GM12873 (cell line): ENCODE data around the gene MTUS2.

Experiments used
- CTCF ChIP-seq: IDR thresholded peaks from 2 replicates; pipeline ENCODE4 v1.5.1; 2012; ENCODE audit warnings: low read depth, mild to moderate bottlenecking, moderate library complexity, low read length, control low read depth; ENCODE audit not compliant: insufficient read depth; ENCODE audit errors: missing control alignments

The MTUS2 gene

GRCh38 chr13:28955264-28955966 lies 135.3 kb downstream of the MTUS2 start:
- TF ChIP-seq CTCF: no peak

GRCh38 chr13:28958018-28958417 lies 137.9 kb downstream of the MTUS2 start:
- TF ChIP-seq CTCF: no peak

- TF ChIP-seq CTCF: no peak
Measured at GRCh38 chr13:28958441-28958840, 138.3 kb downstream of the MTUS2 start.

- TF ChIP-seq CTCF: no peak
Measured at GRCh38 chr13:28964052-28964451, 143.9 kb downstream of the MTUS2 start.

- TF ChIP-seq CTCF: no peak
Measured at GRCh38 chr13:28964803-28965202, 144.7 kb downstream of the MTUS2 start.

GRCh38 chr13:28967029-28967915 lies 147.1 kb downstream of the MTUS2 start:
- TF ChIP-seq CTCF: no peak

GRCh38 chr13:28976195-28976594 lies 156.1 kb downstream of the MTUS2 start:
- TF ChIP-seq CTCF: no peak
